NCI-H1417 treated with DMSO at 0.1 percent for 48 hours (cell line): ENCODE data around the gene VTI1A.

Experiments used
- DNase-seq: peaks from one replicate; lab custom pipeline; 2025; lab: John Stamatoyannopoulos, UW

Gene VTI1A

GRCh38 chr10:112546474-112546873 is 99.5 kb downstream of the VTI1A start:
- DNase-seq: no peak

GRCh38 chr10:112548535-112549276 is 101.7 kb downstream of the VTI1A start:
- no peak for DNase-seq

GRCh38 chr10:112552593-112553110 is 105.6 kb downstream of the VTI1A start:
- DNase-seq: no peak

GRCh38 chr10:112553315-112553714 is 106.3 kb downstream of the VTI1A start:
- DNase-seq: no peak

- no peak for DNase-seq
Measured at GRCh38 chr10:112554263-112554662, 107.2 kb downstream of the VTI1A start.

- no peak for DNase-seq
Measured at GRCh38 chr10:112557197-112557596, 110.2 kb downstream of the VTI1A start.

- no peak for DNase-seq
Measured at GRCh38 chr10:112558476-112559142, 111.6 kb downstream of the VTI1A start.

GRCh38 chr10:112559349-112559748 is 112.3 kb downstream of the VTI1A start:
- no peak for DNase-seq

GRCh38 chr10:112562122-112562521 is 115.1 kb downstream of the VTI1A start:
- no peak for DNase-seq

- DNase-seq: peak; percentile 71
Measured at GRCh38 chr10:112562809-112563663, 116.0 kb downstream of the VTI1A start.

- no peak for DNase-seq
Measured at GRCh38 chr10:112564337-112564736, 117.3 kb downstream of the VTI1A start.

GRCh38 chr10:112565434-112566053 is 118.5 kb downstream of the VTI1A start:
- peak; percentile 15 for DNase-seq

- DNase-seq: no peak
Measured at GRCh38 chr10:112570585-112570984, 123.6 kb downstream of the VTI1A start.

GRCh38 chr10:112579578-112579977 is 132.6 kb downstream of the VTI1A start:
- no peak for DNase-seq

- no peak for DNase-seq
Measured at GRCh38 chr10:112580267-112580666, 133.3 kb downstream of the VTI1A start.

- no peak for DNase-seq
Measured at GRCh38 chr10:112581921-112582320, 134.9 kb downstream of the VTI1A start.

GRCh38 chr10:112583236-112583939 is 136.4 kb downstream of the VTI1A start:
- no peak for DNase-seq

GRCh38 chr10:112584276-112584675 is 137.3 kb downstream of the VTI1A start:
- DNase-seq: no peak

- no peak for DNase-seq
Measured at GRCh38 chr10:112585126-112585525, 138.1 kb downstream of the VTI1A start.

- DNase-seq: no peak
Measured at GRCh38 chr10:112585960-112586359, 138.9 kb downstream of the VTI1A start.

GRCh38 chr10:112587729-112588128 is 140.7 kb downstream of the VTI1A start:
- DNase-seq: no peak
